Uterus (tissue), 4 donors: ENCODE measurements around the gene DNAAF9. TPM values are rescaled to one million over a fixed set of nuclear protein-coding genes. Genes with fewer than 3 reads are reported as not detected.
"Not testable (repeated sequence)": the region's sequence is repeated elsewhere in the genome, so short reads cannot be mapped to it uniquely, and the experiment has no call there.

Experiments used
- DNase-seq, 2 donors: peaks; one replicate each; pipeline ENCODE4 v3.0.0-alpha.2; 2019 to 2020
- H3K27ac ChIP-seq, 2 donors: fragments of 200-600 bp; sonication (generic); 1 replicate in 1 of 2; 2 replicates in 1 of 2; pipeline ENCODE4 v1.5.1; 2016 to 2018
- H3K27me3 ChIP-seq, 2 donors: fragments of 200-600 bp; sonication (generic); one replicate each; pipeline ENCODE4 v1.5.1; 2018 to 2019; ENCODE audit warnings: control low read depth in 1 of 2
- H3K36me3 ChIP-seq, 2 donors: fragments of 200-600 bp; sonication (generic); one replicate each; pipeline ENCODE4 v1.5.1; 2019; ENCODE audit warnings: control low read depth in 1 of 2
- H3K4me1 ChIP-seq, 2 donors: fragments of 200-600 bp; sonication (generic); one replicate each; pipeline ENCODE4 v1.5.1; 2018 to 2019; ENCODE audit warnings: control low read depth in 1 of 2
- H3K4me3 ChIP-seq, 2 donors: fragments of 200-600 bp; sonication (generic); 1 replicate in 1 of 2; 2 replicates in 1 of 2; pipeline ENCODE4 v1.5.1; 2018 to 2019; ENCODE audit warnings: mild to moderate bottlenecking in 1 of 2
- H3K9me3 ChIP-seq, 2 donors: fragments of 200-600 bp; sonication (generic); one replicate each; pipeline ENCODE4 v1.5.1; 2019; ENCODE audit warnings: control low read depth in 1 of 2
- POLR2A ChIP-seq, 2 donors: fragments of 450-650 bp; IDR thresholded peaks; one replicate each; pipeline ENCODE4 v1.6.1; 2016; ENCODE audit warnings: antibody characterized with exemption in 2 of 2, mild to moderate bottlenecking in 1 of 2, moderate library complexity in 1 of 2
- intact Hi-C: fragments of 100-400 bp; cut with DNase I; formaldehyde crosslinking; loops from one replicate; pipeline ENCODE4 v1.15.1; 2023; ENCODE audit warnings: low total_unique reads
- total RNA-seq, 4 donors: library from RNA; depleted of rRNA in 3 of 4; stranded (reverse); fragments of >200 nt in 3 of 4; gene quantifications; one replicate each; pipeline versions ENCODE4 v1.1.0 to v1.2.4, GENCODE V29; 2014 to 2023
- TF ChIP-seq, protein P1 (sequence below), 4 experiments: fragments of 200-600 bp in 2 of 4; fragments of 450-650 bp in 2 of 4; sonication (generic) in 2 of 4; IDR thresholded peaks; one replicate each; pipeline ENCODE4 v1.5.1; 2016 to 2019; ENCODE audit warnings: antibody characterized with exemption in 4 of 4, mild to moderate bottlenecking in 2 of 4, moderate library complexity in 1 of 4
- donor health status: DM: yes; HTN: yes; CAD: no.

DNAAF9 gene
- total RNA-seq, 4 donors from 2014 or later: 5.6 to 25.2 (median 17.3) TPM

DNA sequence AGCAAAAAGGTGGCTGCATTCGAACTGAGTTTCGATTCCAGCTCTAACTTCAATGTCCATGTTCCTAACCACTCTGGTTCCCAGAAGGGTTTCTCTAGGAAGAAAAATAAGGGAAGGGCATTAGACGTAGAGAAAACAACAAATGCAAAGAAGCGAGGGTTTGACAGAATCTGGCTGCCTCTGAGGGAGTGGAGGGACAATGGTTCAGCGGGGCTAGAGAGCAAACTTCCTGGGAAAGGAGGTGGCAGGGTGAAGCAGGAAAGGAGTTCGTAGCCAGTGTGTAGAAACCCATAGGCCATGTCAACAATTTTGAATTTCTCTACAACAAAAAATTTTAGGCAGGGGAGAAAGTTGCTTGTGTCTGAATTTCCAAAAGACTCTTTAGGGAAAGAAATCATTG is 14.5 kb upstream of the DNAAF9 start:
- H3K36me3 ChIP-seq: no peaks in the 10 kb centered on the region
- H3K27me3 ChIP-seq: no peaks in the 10 kb centered on the region
- H3K4me3 ChIP-seq: no peak overlapping the region
- no peak overlapping the region for H3K27ac ChIP-seq
- no peaks in the 10 kb centered on the region for H3K9me3 ChIP-seq
- no peaks in the 10 kb centered on the region for H3K4me1 ChIP-seq
- intact Hi-C loops: no loop called here
- no peak for DNase-seq
- TF ChIP-seq, protein P1, sequence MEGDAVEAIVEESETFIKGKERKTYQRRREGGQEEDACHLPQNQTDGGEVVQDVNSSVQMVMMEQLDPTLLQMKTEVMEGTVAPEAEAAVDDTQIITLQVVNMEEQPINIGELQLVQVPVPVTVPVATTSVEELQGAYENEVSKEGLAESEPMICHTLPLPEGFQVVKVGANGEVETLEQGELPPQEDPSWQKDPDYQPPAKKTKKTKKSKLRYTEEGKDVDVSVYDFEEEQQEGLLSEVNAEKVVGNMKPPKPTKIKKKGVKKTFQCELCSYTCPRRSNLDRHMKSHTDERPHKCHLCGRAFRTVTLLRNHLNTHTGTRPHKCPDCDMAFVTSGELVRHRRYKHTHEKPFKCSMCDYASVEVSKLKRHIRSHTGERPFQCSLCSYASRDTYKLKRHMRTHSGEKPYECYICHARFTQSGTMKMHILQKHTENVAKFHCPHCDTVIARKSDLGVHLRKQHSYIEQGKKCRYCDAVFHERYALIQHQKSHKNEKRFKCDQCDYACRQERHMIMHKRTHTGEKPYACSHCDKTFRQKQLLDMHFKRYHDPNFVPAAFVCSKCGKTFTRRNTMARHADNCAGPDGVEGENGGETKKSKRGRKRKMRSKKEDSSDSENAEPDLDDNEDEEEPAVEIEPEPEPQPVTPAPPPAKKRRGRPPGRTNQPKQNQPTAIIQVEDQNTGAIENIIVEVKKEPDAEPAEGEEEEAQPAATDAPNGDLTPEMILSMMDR (IDR thresholded peaks at IDR 0.05): no peak
- no peak for TF ChIP-seq POLR2A (IDR thresholded peaks at IDR 0.05)

DNA sequence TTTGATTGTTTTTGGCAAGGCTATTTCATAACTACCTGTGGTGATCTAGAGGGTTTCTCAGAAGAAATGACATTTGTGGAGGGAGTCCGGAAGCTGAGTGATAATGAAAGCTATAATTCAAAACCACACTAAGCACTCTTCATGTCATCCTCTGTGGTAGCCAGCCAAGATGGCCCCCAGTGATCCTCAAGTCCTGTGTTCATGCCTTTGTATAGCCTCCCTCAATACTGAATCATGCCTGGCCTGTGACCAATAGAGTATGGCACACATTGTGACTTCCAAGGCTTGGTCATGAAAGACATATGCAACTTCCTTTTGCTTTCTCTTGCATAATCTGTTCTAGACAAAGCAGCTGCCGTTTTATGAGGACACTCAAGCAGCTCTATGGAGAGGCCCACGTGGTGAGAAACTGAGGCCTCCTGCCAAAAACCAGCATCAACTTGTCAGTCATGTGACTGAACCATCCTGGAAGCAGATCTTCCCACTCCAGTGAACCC is 12.8 kb upstream of the DNAAF9 start:
- Histone ChIP-seq H3K27ac (no peak overlapping the region), H3K27me3 (no peaks in the 10 kb centered on the region), H3K9me3 (no peaks in the 10 kb centered on the region), H3K4me1 (no peaks in the 10 kb centered on the region), H3K4me3 (no peak overlapping the region), H3K36me3 (no peaks in the 10 kb centered on the region)
- no peak for DNase-seq
- TF ChIP-seq, protein P1 (IDR thresholded peaks at IDR 0.05): no peak
- no peak for TF ChIP-seq POLR2A (IDR thresholded peaks at IDR 0.05)
- intact Hi-C loops: no loop called here

DNA sequence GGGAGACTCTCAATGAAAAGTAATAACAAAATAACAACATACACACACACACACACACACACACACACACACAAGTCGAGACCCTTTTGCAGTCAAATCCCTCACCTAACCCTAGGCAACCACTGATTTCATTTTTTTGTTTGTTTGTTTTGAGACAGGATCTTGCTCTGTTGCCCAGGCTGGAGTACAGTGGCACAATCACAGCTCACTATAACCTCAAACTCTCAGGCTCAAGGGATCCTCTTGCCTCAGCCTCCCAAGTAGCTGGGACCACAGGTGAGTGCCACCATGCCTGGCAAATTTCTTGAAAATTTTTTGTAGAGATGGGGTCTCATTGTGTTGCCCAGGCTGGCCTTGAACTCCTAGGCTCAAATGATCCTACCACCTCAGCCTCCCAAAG is 10.7 kb upstream of the DNAAF9 start:
- H3K27ac ChIP-seq, intact Hi-C loops, H3K4me1 ChIP-seq, H3K4me3 ChIP-seq, H3K9me3 ChIP-seq, DNase-seq, H3K36me3 ChIP-seq, H3K27me3 ChIP-seq: not testable (repeated sequence)

DNA sequence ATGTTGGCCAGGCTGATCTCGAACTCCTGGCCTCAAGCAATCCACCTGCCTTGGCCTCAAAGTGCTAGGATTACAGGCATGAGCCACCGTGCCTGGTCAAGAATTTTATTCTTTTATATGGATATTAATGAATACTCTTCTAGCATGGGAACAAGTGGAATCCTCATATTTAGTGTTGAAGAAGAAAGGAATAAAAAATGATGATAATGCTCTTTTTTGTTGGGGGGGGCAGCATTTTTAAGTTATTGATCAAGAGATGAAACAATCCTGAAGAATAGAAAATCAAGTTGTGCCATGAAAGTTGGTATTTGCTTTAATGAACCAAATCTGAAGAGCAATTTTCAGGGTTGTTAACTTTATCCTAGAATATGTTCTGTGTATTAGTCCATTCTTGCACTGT is 6.7 kb upstream of the DNAAF9 start:
- H3K4me3 ChIP-seq: no peak overlapping the region
- TF ChIP-seq, protein P1 (IDR thresholded peaks at IDR 0.05): no peak
- TF ChIP-seq POLR2A (IDR thresholded peaks at IDR 0.05): no peak
- intact Hi-C loops: no loop called here
- H3K4me1 ChIP-seq: no peaks in the 10 kb centered on the region
- no peaks in the 10 kb centered on the region for H3K36me3 ChIP-seq
- H3K27me3 ChIP-seq: no peaks in the 10 kb centered on the region
- DNase-seq: no peak
- H3K27ac ChIP-seq: no peak overlapping the region
- H3K9me3 ChIP-seq: no peaks in the 10 kb centered on the region

DNA sequence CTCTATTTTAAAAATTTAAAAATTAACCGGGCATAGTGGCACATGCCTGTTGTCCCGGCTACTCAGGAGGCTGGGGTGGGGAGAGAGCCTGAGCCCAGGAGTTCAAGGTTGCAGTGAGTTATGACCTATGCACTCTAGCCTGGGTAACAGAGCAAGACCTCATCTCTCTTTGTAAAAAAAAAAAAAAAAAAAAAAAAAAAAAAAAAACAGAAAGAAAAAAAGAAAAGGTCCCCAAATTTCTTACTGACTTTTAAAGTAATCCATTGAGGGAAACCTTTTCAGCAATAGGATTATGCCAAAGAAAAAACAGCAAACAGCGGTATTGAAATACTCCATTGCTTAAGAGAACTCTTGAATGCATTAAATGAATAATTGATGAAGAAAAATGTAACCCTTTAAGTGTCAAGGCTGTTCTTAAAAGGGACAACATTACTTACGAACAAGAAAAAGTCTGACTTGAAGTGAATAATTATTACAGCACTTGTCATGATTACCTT is 6.0 kb upstream of the DNAAF9 start:
- no peaks in the 10 kb centered on the region for H3K27me3 ChIP-seq
- no peak overlapping the region for H3K27ac ChIP-seq
- TF ChIP-seq, protein P1 (IDR thresholded peaks at IDR 0.05): no peak
- H3K4me1 ChIP-seq: no peaks in the 10 kb centered on the region
- no peaks in the 10 kb centered on the region for H3K36me3 ChIP-seq
- intact Hi-C loops: no loop called here
- H3K4me3 ChIP-seq: no peak overlapping the region
- no peak for DNase-seq
- H3K9me3 ChIP-seq: no peaks in the 10 kb centered on the region
